Endodermal cell (in vitro differentiated cells): ENCODE data around the gene BUD23. TPM values are rescaled to one million over a fixed set of nuclear protein-coding genes. Genes with fewer than 3 reads are reported as not detected.
"Not testable (repeated sequence)": the region's sequence is repeated elsewhere in the genome, so short reads cannot be mapped to it uniquely, and the experiment has no call there.

Experiments used
- DNase-seq: peaks from one replicate; pipeline ENCODE4 v3.0.0-alpha.2; 2017
- H3K27ac ChIP-seq: 2 replicates; pipeline ENCODE4 v1.5.1; 2013; ENCODE audit warnings: mild to moderate bottlenecking, low read depth, low read length, moderate library complexity
- H3K27me3 ChIP-seq: 2 replicates; pipeline ENCODE4 v1.6.1; 2013; ENCODE audit warnings: mild to moderate bottlenecking, low read length, moderate library complexity; ENCODE audit not compliant: insufficient read depth, control insufficient read depth, poor library complexity, severe bottlenecking
- H3K36me3 ChIP-seq: 2 replicates; pipeline ENCODE4 v1.7.0; 2013; ENCODE audit warnings: mild to moderate bottlenecking, low read length, moderate library complexity; ENCODE audit not compliant: control insufficient read depth, insufficient read depth
- H3K4me1 ChIP-seq: one replicate; pipeline ENCODE4 v1.7.0; 2013; ENCODE audit warnings: low read length; ENCODE audit not compliant: control insufficient read depth, insufficient read depth
- H3K4me3 ChIP-seq: 2 replicates; pipeline ENCODE4 v1.5.1; 2013; ENCODE audit warnings: mild to moderate bottlenecking, low read length, moderate library complexity
- H3K9ac ChIP-seq: 2 replicates; pipeline ENCODE4 v1.6.1; 2013; ENCODE audit warnings: mild to moderate bottlenecking, low read length, moderate library complexity; ENCODE audit not compliant: poor library complexity, severe bottlenecking; ENCODE audit errors: extremely low read depth
- H3K9me3 ChIP-seq: 2 replicates; pipeline ENCODE4 v1.6.1; 2013; ENCODE audit warnings: mild to moderate bottlenecking, low read length, moderate library complexity; ENCODE audit not compliant: control insufficient read depth
- H3K27ac Mint-ChIP-seq: 2 replicates; pipeline ENCODE4 v1.8.0; 2020; ENCODE audit warnings: mixed read lengths
- H3K27me3 Mint-ChIP-seq: 2 replicates; pipeline ENCODE4 v1.8.0; 2021; ENCODE audit warnings: mild to moderate bottlenecking, mixed read lengths; ENCODE audit not compliant: insufficient read depth
- H3K36me3 Mint-ChIP-seq: 2 replicates; pipeline ENCODE4 v1.8.0; 2020; ENCODE audit warnings: low read depth, mixed read lengths
- H3K4me1 Mint-ChIP-seq: 2 replicates; pipeline ENCODE4 v1.8.0; 2020; ENCODE audit warnings: mixed read lengths
- H3K4me3 Mint-ChIP-seq: 2 replicates; pipeline ENCODE4 v1.8.0; 2020; ENCODE audit warnings: mild to moderate bottlenecking, moderate library complexity, mixed read lengths
- H3K9me3 Mint-ChIP-seq: 2 replicates; pipeline ENCODE4 v1.8.0; 2020; ENCODE audit warnings: mild to moderate bottlenecking, mixed read lengths
- CTCF ChIP-seq: fragments of 200-600 bp; sonication (generic); conservative IDR thresholded peaks from 2 replicates; pipeline ENCODE4 v1.5.0; 2021; ENCODE audit warnings: antibody characterized with exemption, mild to moderate bottlenecking
- WGBS, 2 experiments: methylation state at CpG; one replicate each; pipeline versions ENCODE4 v1.1.5 to v1.1.7; 2013; ENCODE audit warnings: missing lambda C conversion rate in 2 of 2, mixed read lengths in 1 of 2; ENCODE audit not compliant: insufficient coverage in 1 of 2, insufficient read length in 1 of 2; 5-methylcytosine and 5-hydroxymethylcytosine counted together
- total RNA-seq, 2 donors: library from RNA; stranded (reverse); fragmentation: NEBNext Ultra II Directional in 1 of 2; extraction: Animal tissue kit (Norgen Biotek cat#: 25700) in 1 of 2; gene quantifications; 2 replicates in 1 of 2; 3 replicates in 1 of 2; pipeline ENCODE4 v1.2.1, GENCODE V29; 2021

BUD23 gene
- total RNA-seq, 2 donors from 2014 or later: 62.2 to 67.2 TPM

GRCh38 chr7:73719806-73720169, 36.4 kb downstream of the BUD23 start:
- Histone ChIP-seq H3K4me1 (peaks cover 4% of the 10 kb centered on the region), H3K36me3 (no peaks in the 10 kb centered on the region), H3K27me3 (peaks cover 19% of the 10 kb centered on the region), H3K9ac (no peak overlapping the region), H3K27ac (no peak overlapping the region), H3K4me3 (peak overlapping the region; percentile 40), H3K9me3 (no peaks in the 10 kb centered on the region)
- 16 to 31% methylated on average over 6 to 16 of the region's 16 CpGs for WGBS, 2 experiments
- TF ChIP-seq CTCF: no peak
- Mint-ChIP-seq H3K27ac (no peak overlapping the region), H3K4me1 (no peaks in the 10 kb centered on the region), H3K9me3 (no peaks in the 10 kb centered on the region), H3K4me3 (peak overlapping the region; percentile 60), H3K27me3 (peaks cover 36% of the 10 kb centered on the region), H3K36me3 (peaks cover 4% of the 10 kb centered on the region)
- DNase-seq: no peak

- H3K4me1 ChIP-seq, H3K27ac Mint-ChIP-seq, H3K36me3 Mint-ChIP-seq, DNase-seq, H3K36me3 ChIP-seq, H3K9me3 ChIP-seq, H3K4me1 Mint-ChIP-seq, H3K9me3 Mint-ChIP-seq, H3K27ac ChIP-seq, H3K9ac ChIP-seq, H3K4me3 ChIP-seq: not testable (repeated sequence)
- H3K27me3 Mint-ChIP-seq: peaks cover 36% of the 10 kb centered on the region
- peaks cover 19% of the 10 kb centered on the region for H3K27me3 ChIP-seq
- peak overlapping the region; percentile 60 for H3K4me3 Mint-ChIP-seq
- WGBS, 2 experiments: 93% methylated on average over 8 to 9 of the region's 9 CpGs
Measured at GRCh38 chr7:73720443-73720842, 37.0 kb downstream of the BUD23 start.

GRCh38 chr7:73721377-73721817, 38.0 kb downstream of the BUD23 start:
- no peak overlapping the region for H3K4me3 ChIP-seq
- H3K4me1 ChIP-seq: peaks cover 4% of the 10 kb centered on the region
- Mint-ChIP-seq H3K36me3 (no peaks in the 10 kb centered on the region), H3K9me3 (no peaks in the 10 kb centered on the region), H3K27ac (no peak overlapping the region), H3K4me3 (no peak overlapping the region), H3K27me3 (peaks cover 36% of the 10 kb centered on the region), H3K4me1 (no peaks in the 10 kb centered on the region)
- TF ChIP-seq CTCF: no peak
- no peak overlapping the region for H3K9ac ChIP-seq
- H3K9me3 ChIP-seq: no peaks in the 10 kb centered on the region
- H3K36me3 ChIP-seq: no peaks in the 10 kb centered on the region
- H3K27me3 ChIP-seq: peaks cover 19% of the 10 kb centered on the region
- no peak for DNase-seq
- no peak overlapping the region for H3K27ac ChIP-seq
- 82 to 85% methylated on average over 2 to 3 of the region's 3 CpGs for WGBS, 2 experiments

- H3K27me3 Mint-ChIP-seq: peaks cover 36% of the 10 kb centered on the region
- not testable (repeated sequence) for H3K4me3 ChIP-seq, H3K9ac ChIP-seq, DNase-seq, H3K36me3 Mint-ChIP-seq, H3K4me3 Mint-ChIP-seq, H3K9me3 Mint-ChIP-seq, H3K4me1 Mint-ChIP-seq, H3K4me1 ChIP-seq, H3K36me3 ChIP-seq, H3K9me3 ChIP-seq, H3K27ac ChIP-seq, H3K27ac Mint-ChIP-seq
- peaks cover 19% of the 10 kb centered on the region for H3K27me3 ChIP-seq
- 82% methylated on average over 2 to 4 of the region's 4 CpGs for WGBS, 2 experiments
Measured at GRCh38 chr7:73722182-73722581, 38.8 kb downstream of the BUD23 start.
